GM08714 (cell line): ENCODE measurements around the gene RSF1.
A peak's percentile ranks its signal among the peaks of the same experiment; 100 is the strongest.
"Not testable (repeated sequence)": the region's sequence is repeated elsewhere in the genome, so short reads cannot be mapped to it uniquely, and the experiment has no call there.

Experiments
- H3K4me3 ChIP-seq: fragments of 200-500 bp; sonication (Bioruptor generic); 2 replicates; pipeline ENCODE4 v1.5.1; 2014; ENCODE audit warnings: mild to moderate bottlenecking, low read length, inconsistent platforms
- ZNF274 ChIP-seq: IDR thresholded peaks from 2 replicates; pipeline ENCODE4 v1.6.1; 2012; ENCODE audit warnings: mild to moderate bottlenecking, low read depth, low read length

Gene RSF1

DNA sequence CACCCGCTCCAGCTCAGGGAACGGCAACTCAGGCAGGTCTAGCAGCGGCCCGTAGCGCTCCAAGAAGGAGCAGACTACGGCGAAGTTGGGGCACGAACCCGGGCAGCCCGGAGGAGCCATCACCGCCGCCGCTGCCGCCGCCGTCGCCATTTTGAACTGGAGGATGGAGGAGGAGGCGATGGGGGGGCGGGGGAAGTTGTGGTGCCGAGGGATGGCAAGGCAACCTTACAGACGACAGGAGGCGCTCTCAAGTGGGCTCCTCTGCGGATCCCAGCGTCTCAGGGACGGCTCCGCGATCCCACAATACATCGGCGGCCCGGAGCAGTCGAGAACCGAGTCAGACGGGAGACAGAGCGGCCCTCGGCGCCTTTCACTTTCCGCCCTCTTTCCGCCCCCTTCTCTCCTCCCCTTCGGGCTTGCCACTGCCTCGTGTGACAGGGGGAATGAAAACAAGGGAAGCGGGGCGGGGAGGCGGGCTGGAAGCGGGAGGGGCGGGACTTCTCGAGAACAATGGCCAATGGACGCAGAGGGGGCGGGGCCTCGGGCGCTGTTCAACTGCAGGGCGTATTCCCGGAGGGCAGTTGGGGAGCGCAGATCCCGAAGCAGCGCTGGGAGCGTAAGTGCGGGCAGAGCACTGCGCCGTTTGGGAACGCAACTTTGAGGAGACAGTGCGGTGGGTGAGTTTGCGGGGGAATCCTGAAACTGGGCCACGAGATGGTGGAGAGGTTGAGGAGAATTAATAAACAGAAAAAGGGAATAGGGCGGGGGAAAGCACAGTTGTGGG, at the start of gene RSF1, which contains the start of gene AAMDC:
Gene RSF1 (minus strand): TSS at position 158 of the 784 bp plus-strand sequence. CDS start 8 bp downstream, at position 150.
Gene AAMDC (plus strand): TSS at position 580 of the 784 bp plus-strand sequence. CDS start 21,353 bp downstream, outside the sequence.
- no peak for TF ChIP-seq ZNF274
- H3K4me3 ChIP-seq: peak within 1 kb of the TSS; percentile 77

GRCh38 chr11:77868744-77869143, 48.2 kb upstream of the RSF1 start:
- no peak for TF ChIP-seq ZNF274
- H3K4me3 ChIP-seq: no peak overlapping the region

- TF ChIP-seq ZNF274: no peak
- H3K4me3 ChIP-seq: no peak overlapping the region
Measured at GRCh38 chr11:77866336-77866735, 45.8 kb upstream of the RSF1 start.

- TF ChIP-seq ZNF274: no peak
- H3K4me3 ChIP-seq: no peak overlapping the region
Measured at GRCh38 chr11:77865805-77866204, 45.3 kb upstream of the RSF1 start.

DNA sequence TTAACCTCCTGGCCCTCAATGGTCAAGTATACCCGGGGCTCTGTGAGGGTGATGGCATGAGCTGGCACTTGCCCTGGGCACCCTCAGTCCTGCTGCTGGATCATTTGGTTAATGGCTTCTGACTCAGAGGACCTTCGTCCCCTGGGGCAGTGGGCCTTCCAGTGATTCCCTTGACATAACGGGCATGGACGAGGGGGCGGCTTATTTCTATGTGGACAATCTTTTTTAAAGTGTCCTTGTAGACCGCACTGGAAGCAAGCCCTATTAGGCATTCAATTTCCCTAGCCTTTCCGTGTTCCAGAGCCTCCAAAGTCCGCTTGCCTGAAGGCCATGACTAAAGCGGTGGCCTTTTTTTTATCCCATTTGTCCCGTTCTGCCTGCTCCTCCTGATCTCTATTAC, 40.9 kb upstream of the RSF1 start:
- not testable (repeated sequence) for H3K4me3 ChIP-seq

- H3K4me3 ChIP-seq: not testable (repeated sequence)
Measured at GRCh38 chr11:77857906-77858457, 37.5 kb upstream of the RSF1 start.

GRCh38 chr11:77854838-77855237, 34.3 kb upstream of the RSF1 start:
- no peak for TF ChIP-seq ZNF274
- H3K4me3 ChIP-seq: no peak overlapping the region

GRCh38 chr11:77851503-77851902, 31.0 kb upstream of the RSF1 start:
- H3K4me3 ChIP-seq: no peak overlapping the region
- no peak for TF ChIP-seq ZNF274

GRCh38 chr11:77843700-77844099, 23.2 kb upstream of the RSF1 start:
- H3K4me3 ChIP-seq: not testable (repeated sequence)

- TF ChIP-seq ZNF274: no peak
- H3K4me3 ChIP-seq: no peak overlapping the region
Measured at GRCh38 chr11:77842441-77843121, 22.1 kb upstream of the RSF1 start.

- no peak for TF ChIP-seq ZNF274
- no peak overlapping the region for H3K4me3 ChIP-seq
Measured at GRCh38 chr11:77833302-77833701, 12.8 kb upstream of the RSF1 start.

GRCh38 chr11:77828926-77829325, 8.4 kb upstream of the RSF1 start:
- no peak overlapping the region for H3K4me3 ChIP-seq
- TF ChIP-seq ZNF274: no peak

- no peak for TF ChIP-seq ZNF274
- no peak overlapping the region for H3K4me3 ChIP-seq
Measured at GRCh38 chr11:77823775-77824174, 3.3 kb upstream of the RSF1 start.

DNA sequence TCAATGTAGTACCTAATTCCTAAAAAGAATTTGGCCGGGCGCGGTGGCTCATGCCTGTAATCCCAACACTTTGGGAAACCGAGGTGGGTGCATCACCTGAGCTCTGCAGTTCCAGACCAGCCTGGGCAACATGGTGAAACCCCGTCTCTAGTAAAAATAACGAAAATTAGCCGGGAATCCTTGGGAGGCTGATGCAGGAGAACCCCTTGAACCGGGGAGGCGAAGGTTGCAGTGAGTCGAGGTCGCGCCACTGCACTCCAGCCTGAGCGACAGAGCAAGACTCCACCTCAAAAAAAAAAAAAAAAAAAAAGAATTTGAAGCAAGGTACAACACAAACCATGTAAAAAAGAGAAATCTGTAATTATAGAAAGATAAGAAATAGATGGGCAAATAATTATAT, 1.6 kb upstream of the RSF1 start:
- not testable (repeated sequence) for H3K4me3 ChIP-seq

DNA sequence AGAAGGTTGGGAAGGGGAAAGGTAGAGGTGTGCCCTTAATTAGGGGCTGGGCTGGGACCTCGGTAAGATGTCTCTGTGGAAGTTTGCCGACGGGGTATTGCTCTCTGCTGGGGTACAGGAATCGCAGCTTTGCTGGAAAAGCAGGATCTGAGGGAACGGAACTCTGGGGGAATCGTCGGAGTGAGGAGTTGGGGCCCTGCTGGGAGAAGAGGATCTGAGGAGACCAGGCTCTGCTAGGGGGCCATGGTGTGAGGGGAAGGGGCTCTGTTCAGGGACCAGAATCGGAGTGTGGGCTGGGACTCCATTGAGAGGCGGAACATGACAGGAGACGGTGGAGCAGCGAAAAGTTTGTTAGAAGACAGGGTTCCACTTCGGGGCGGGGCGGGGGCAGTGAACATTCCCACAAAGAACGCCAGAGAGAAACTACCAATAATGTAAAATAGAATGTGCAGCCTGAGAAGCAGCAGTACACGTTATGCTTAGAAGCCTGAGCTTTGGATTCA, 878 bp upstream of the RSF1 start:
- H3K4me3 ChIP-seq: peak overlapping the region; percentile 77
- TF ChIP-seq ZNF274: no peak
